T-helper 1 cell treated with Interleukin-12 subunit alpha and Interleukin-12 subunit beta and Interleukin-4 antibody, amounts not matched to agents 30 μg/mL and 1 μg/mL, for 36 hours (primary cell): ENCODE results near the gene BCKDK.

Experiments
- H3K27ac Mint-ChIP-seq: one replicate; pipeline ENCODE4 v1.8.0; 2021; ENCODE audit warnings: mild to moderate bottlenecking, mixed read lengths
- H3K27me3 Mint-ChIP-seq: one replicate; pipeline ENCODE4 v1.8.0; 2021; ENCODE audit warnings: low read depth, mixed read lengths
- H3K36me3 Mint-ChIP-seq: one replicate; pipeline ENCODE4 v1.8.0; 2021; ENCODE audit warnings: low read depth, mixed read lengths
- H3K4me1 Mint-ChIP-seq: one replicate; pipeline ENCODE4 v1.8.0; 2021; ENCODE audit warnings: low read depth, mixed read lengths
- H3K4me3 Mint-ChIP-seq: one replicate; pipeline ENCODE4 v1.8.0; 2021; ENCODE audit warnings: mild to moderate bottlenecking, moderate library complexity, mixed read lengths
- H3K9me3 Mint-ChIP-seq: one replicate; pipeline ENCODE4 v1.8.0; 2021; ENCODE audit warnings: mixed read lengths

BCKDK gene

GRCh38 chr16:31084584-31085302 lies 23.4 kb upstream of the BCKDK start:
- H3K9me3 Mint-ChIP-seq = no peaks in the 10 kb centered on the region
- H3K27me3 Mint-ChIP-seq = no peaks in the 10 kb centered on the region
- peaks cover 15% of the 10 kb centered on the region for H3K36me3 Mint-ChIP-seq
- no peak overlapping the region for H3K27ac Mint-ChIP-seq
- no peak overlapping the region for H3K4me3 Mint-ChIP-seq
- H3K4me1 Mint-ChIP-seq = peaks cover 4% of the 10 kb centered on the region

- H3K4me1 Mint-ChIP-seq = peaks cover 4% of the 10 kb centered on the region
- H3K27ac Mint-ChIP-seq = no peak overlapping the region
- H3K27me3 Mint-ChIP-seq = no peaks in the 10 kb centered on the region
- H3K9me3 Mint-ChIP-seq = no peaks in the 10 kb centered on the region
- H3K4me3 Mint-ChIP-seq = no peak overlapping the region
- H3K36me3 Mint-ChIP-seq = peaks cover 13% of the 10 kb centered on the region
These were observed 22.8 kb upstream of the BCKDK start for GRCh38 chr16:31085411-31085810.

- H3K36me3 Mint-ChIP-seq = peaks cover 13% of the 10 kb centered on the region
- H3K27me3 Mint-ChIP-seq = no peaks in the 10 kb centered on the region
- no peak overlapping the region for H3K27ac Mint-ChIP-seq
- no peak overlapping the region for H3K4me3 Mint-ChIP-seq
- H3K4me1 Mint-ChIP-seq = peaks cover 2% of the 10 kb centered on the region
- H3K9me3 Mint-ChIP-seq = no peaks in the 10 kb centered on the region
These were observed 22.1 kb upstream of the BCKDK start for GRCh38 chr16:31085873-31086628.

GRCh38 chr16:31086629-31086906 lies 21.6 kb upstream of the BCKDK start:
- Mint-ChIP-seq H3K4me3 (no peak overlapping the region), H3K36me3 (peaks cover 13% of the 10 kb centered on the region), H3K27ac (no peak overlapping the region), H3K27me3 (no peaks in the 10 kb centered on the region), H3K9me3 (no peaks in the 10 kb centered on the region), H3K4me1 (peaks cover 2% of the 10 kb centered on the region)

GRCh38 chr16:31087481-31087880 lies 20.7 kb upstream of the BCKDK start:
- Mint-ChIP-seq H3K27me3 (no peaks in the 10 kb centered on the region), H3K4me1 (peaks cover under 1% of the 10 kb centered on the region), H3K4me3 (no peak overlapping the region), H3K27ac (no peak overlapping the region), H3K9me3 (no peaks in the 10 kb centered on the region), H3K36me3 (peaks cover 11% of the 10 kb centered on the region)

GRCh38 chr16:31087971-31088370 lies 20.2 kb upstream of the BCKDK start:
- Mint-ChIP-seq H3K4me3 (no peak overlapping the region), H3K27ac (no peak overlapping the region), H3K27me3 (no peaks in the 10 kb centered on the region), H3K36me3 (peaks cover 12% of the 10 kb centered on the region), H3K9me3 (no peaks in the 10 kb centered on the region), H3K4me1 (peaks cover 4% of the 10 kb centered on the region)

- no peak within 1 kb of the TSS for H3K4me3 Mint-ChIP-seq
- no peak within 1 kb of the TSS for H3K27ac Mint-ChIP-seq
- peaks cover 5% of the 10 kb centered on the region for H3K4me1 Mint-ChIP-seq
- H3K9me3 Mint-ChIP-seq = no peaks in the 10 kb centered on the region
- H3K27me3 Mint-ChIP-seq = no peaks in the 10 kb centered on the region
- peaks cover 12% of the 10 kb centered on the region for H3K36me3 Mint-ChIP-seq
These were observed 19.6 kb upstream of the BCKDK start, which contains the start of gene PRSS53 for GRCh38 chr16:31088459-31089183. PRSS53 (minus strand) TSS chr16:31088943; CDS start chr16:31088809, 134 bp downstream.

- no peaks in the 10 kb centered on the region for H3K27me3 Mint-ChIP-seq
- peaks cover 10% of the 10 kb centered on the region for H3K4me1 Mint-ChIP-seq
- peaks cover 13% of the 10 kb centered on the region for H3K36me3 Mint-ChIP-seq
- no peaks in the 10 kb centered on the region for H3K9me3 Mint-ChIP-seq
- H3K4me3 Mint-ChIP-seq = no peak overlapping the region
- H3K27ac Mint-ChIP-seq = no peak overlapping the region
These were observed 19.0 kb upstream of the BCKDK start for GRCh38 chr16:31089199-31089598.

- no peaks in the 10 kb centered on the region for H3K9me3 Mint-ChIP-seq
- peaks cover 16% of the 10 kb centered on the region for H3K36me3 Mint-ChIP-seq
- peaks cover 16% of the 10 kb centered on the region for H3K4me1 Mint-ChIP-seq
- no peak overlapping the region for H3K4me3 Mint-ChIP-seq
- no peaks in the 10 kb centered on the region for H3K27me3 Mint-ChIP-seq
- no peak overlapping the region for H3K27ac Mint-ChIP-seq
These were observed 17.6 kb upstream of the BCKDK start for GRCh38 chr16:31090540-31090939.

- Mint-ChIP-seq H3K9me3 (no peaks in the 10 kb centered on the region), H3K4me3 (peak overlapping the region; percentile 46), H3K27me3 (no peaks in the 10 kb centered on the region), H3K27ac (no peak overlapping the region), H3K4me1 (peaks cover 21% of the 10 kb centered on the region), H3K36me3 (peaks cover 16% of the 10 kb centered on the region)
These were observed 15.9 kb upstream of the BCKDK start for GRCh38 chr16:31092330-31092729.

GRCh38 chr16:31093132-31093703 lies 15.0 kb upstream of the BCKDK start:
- peaks cover 16% of the 10 kb centered on the region for H3K36me3 Mint-ChIP-seq
- H3K9me3 Mint-ChIP-seq = no peaks in the 10 kb centered on the region
- H3K4me1 Mint-ChIP-seq = peaks cover 21% of the 10 kb centered on the region
- H3K4me3 Mint-ChIP-seq = peak overlapping the region; percentile 37
- H3K27ac Mint-ChIP-seq = no peak overlapping the region
- no peaks in the 10 kb centered on the region for H3K27me3 Mint-ChIP-seq

GRCh38 chr16:31094088-31094423 lies 14.1 kb upstream of the BCKDK start:
- peaks cover 21% of the 10 kb centered on the region for H3K4me1 Mint-ChIP-seq
- peak overlapping the region; percentile 90 for H3K27ac Mint-ChIP-seq
- H3K9me3 Mint-ChIP-seq = no peaks in the 10 kb centered on the region
- H3K36me3 Mint-ChIP-seq = peaks cover 16% of the 10 kb centered on the region
- H3K4me3 Mint-ChIP-seq = peak overlapping the region; percentile 98
- H3K27me3 Mint-ChIP-seq = no peaks in the 10 kb centered on the region

GRCh38 chr16:31094424-31095120 lies 13.6 kb upstream of the BCKDK start, which contains the start of gene VKORC1:
VKORC1 (minus strand) TSS chr16:31094797; CDS start chr16:31094729, 68 bp downstream.
- Mint-ChIP-seq H3K36me3 (peaks cover 11% of the 10 kb centered on the region), H3K9me3 (no peaks in the 10 kb centered on the region), H3K27ac (peak within 1 kb of the TSS; percentile 90), H3K4me3 (peak within 1 kb of the TSS; percentile 98), H3K27me3 (no peaks in the 10 kb centered on the region), H3K4me1 (peaks cover 21% of the 10 kb centered on the region)
